Astrocyte of the cerebellum (primary cell): Measurements from ENCODE around the gene XXYLT1.

Source experiments
- DNase-seq: peaks from one replicate; pipeline ENCODE4 v3.0.0-alpha.2; 2011; ENCODE audit warnings: low read depth
- H3K4me3 ChIP-seq: 2 replicates; pipeline ENCODE4 v1.5.1; 2011; ENCODE audit warnings: mild to moderate bottlenecking, low read depth, low read length, moderate library complexity
- CTCF ChIP-seq: IDR thresholded peaks from 2 replicates; pipeline ENCODE4 v1.5.1; 2012; ENCODE audit warnings: low read length, low read depth, moderate library complexity, mild to moderate bottlenecking; ENCODE audit errors: missing control alignments
- in situ Hi-C: cut with HindIII; loops from 2 replicates; pipeline ENCODE4 v1.10.0; 2017; ENCODE audit warnings: low sequenced_read_pairs

The XXYLT1 gene

DNA sequence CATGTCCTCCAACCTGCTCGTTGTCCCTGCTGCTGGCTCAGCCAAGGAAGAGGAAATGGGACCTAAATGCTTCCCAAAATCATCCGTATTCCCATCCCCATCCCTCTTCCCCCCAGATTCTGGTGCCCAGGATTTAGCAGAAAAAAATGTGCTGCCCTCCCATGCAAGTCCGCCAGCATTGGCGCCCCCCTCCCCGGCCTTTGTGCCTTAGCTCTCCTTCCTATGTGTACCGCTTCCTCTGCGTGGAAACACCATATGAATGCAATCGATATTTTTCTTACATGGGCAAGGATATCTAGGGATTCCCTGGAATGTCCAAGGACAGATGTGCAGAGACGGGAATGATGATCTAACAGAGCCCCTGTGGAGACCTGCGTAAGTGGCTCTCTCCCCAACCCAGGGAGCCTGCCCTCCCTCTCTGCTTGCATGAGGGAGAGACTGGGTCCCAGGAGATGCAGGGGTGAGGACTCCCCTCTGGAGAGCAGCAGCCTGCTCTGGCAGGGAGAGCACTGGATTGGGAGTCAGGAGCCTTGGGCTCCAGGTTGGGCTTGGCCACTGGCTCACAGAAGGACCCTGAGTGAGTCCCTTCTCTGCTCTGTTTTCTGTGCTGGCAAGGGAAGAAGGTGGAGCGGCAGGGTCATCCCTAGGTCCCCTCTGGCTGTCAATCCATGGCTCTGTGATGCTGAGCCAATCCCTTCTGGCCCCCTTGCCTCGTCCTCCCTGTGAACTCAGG, 227.2 kb downstream of the XXYLT1 start:
- TF ChIP-seq CTCF: no peak
- in situ Hi-C loops: no loop called here
- H3K4me3 ChIP-seq: no peak overlapping the region
- no peak for DNase-seq

DNA sequence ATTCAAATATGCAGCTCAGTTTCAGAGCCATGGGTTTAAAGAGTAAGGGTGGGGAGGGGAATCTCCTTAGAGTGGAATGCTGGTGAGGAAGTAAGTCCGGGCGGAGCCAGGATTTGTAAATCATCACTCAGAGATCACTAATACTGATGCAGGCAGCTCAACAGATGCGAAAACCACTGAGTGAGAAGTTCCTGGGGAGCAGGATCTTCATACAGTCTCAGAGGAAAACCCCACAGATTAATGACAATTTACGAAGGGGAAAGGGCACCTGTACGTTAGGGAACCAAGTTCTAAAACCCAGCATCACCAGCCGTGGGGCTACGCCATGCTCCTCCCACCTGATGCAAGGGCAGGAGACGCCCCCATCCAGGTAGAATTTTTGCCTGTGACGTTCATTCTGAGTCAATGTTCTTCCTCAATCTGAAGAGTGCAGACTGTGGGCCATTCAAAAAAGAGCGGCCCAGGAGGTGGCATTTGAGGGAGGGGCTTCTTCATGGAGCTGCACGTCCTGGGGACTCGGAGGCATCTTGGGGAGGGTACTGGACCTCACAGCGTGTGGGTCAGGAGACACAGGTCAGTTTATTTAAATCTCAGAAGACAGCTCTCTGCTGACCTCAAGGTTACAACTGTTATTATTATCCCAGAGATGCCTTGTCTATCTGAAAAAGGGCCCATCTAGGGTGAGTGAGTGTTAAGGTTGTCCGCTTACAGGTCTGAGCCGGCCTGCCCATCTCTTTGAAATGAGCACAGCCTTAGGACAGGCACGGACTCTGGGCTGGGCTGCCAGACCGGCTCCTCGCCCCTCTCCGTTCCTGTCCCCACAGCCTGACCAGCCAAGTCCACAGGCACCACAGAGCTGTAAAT, 228.0 kb downstream of the XXYLT1 start:
- no peak overlapping the region for H3K4me3 ChIP-seq
- no peak for TF ChIP-seq CTCF
- in situ Hi-C loops: no loop called here
- DNase-seq: no peak

- in situ Hi-C loops: no loop called here
- DNase-seq: no peak
- TF ChIP-seq CTCF: no peak
Measured at GRCh38 chr3:195041871-195042742, 228.9 kb downstream of the XXYLT1 start.

GRCh38 chr3:195040773-195041520, 230.0 kb downstream of the XXYLT1 start:
- no peak overlapping the region for H3K4me3 ChIP-seq
- in situ Hi-C loops: no loop called here
- no peak for TF ChIP-seq CTCF
- no peak for DNase-seq

More at GRCh38 chr3:195041871-195042742, 228.9 kb downstream of the XXYLT1 start:
- no peak overlapping the region for H3K4me3 ChIP-seq

DNA sequence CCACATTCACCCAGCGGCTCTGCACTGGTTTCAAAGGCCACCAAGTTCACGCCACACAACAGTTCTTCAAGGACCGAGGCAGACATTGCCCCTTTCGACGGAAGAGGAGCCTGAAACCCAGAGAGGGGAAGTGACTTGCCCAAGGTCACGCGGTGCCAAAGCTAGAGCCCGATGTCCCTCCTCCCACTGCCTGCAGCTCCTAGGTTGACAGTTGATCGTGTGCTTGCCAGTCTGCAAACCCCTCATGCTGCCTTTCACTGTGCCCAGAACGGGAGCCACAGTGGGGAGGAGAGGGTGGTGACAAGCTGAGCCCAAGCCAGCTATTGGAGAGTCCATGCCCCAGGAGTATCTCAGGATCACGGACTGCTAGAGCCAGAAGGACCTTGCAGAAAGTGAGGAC, 230.9 kb downstream of the XXYLT1 start:
- no peak for TF ChIP-seq CTCF
- no peak overlapping the region for H3K4me3 ChIP-seq
- in situ Hi-C loops: no loop called here
- DNase-seq: no peak
